Measurements from ENCODE around the gene DLGAP1. TPM values are rescaled to one million over a fixed set of nuclear protein-coding genes. Genes with fewer than 3 reads are reported as not detected.

The DLGAP1 gene
- total RNA-seq, 4 donors from 2014 or later: 1.2 to 1.4 (median 1.4) TPM

DNA sequence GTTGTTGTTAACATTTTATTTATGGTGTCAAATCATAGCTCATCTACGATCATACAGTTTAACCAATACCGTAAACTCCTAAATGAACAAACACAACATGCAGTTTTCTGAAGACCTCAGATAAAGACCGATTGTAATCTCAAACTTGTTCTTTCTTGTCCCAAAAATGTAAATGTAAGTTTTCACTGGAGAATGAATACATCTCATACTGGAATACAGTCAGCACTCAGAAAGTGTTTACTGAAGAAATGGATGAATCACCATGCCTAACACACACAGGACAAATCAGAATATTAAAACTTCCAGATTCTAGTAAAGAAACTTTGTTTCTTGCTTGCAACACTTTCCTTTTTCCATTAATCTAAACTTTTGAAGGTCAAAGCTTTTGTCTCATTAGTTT lies 380.5 kb downstream of the DLGAP1 start:
- H3K27ac ChIP-seq (replicated peaks in 1 of 4): no peak overlapping the region
- TF ChIP-seq EP300 (IDR thresholded peaks at IDR 0.05) (no peak), POLR2A (IDR thresholded peaks at IDR 0.05; ENCODE audit: low read depth) (no peak), POLR2AphosphoS5 (IDR thresholded peaks at IDR 0.05) (no peak), CTCF (IDR thresholded peaks at IDR 0.05) (no peak)
- H3K36me3 ChIP-seq: no peaks in the 10 kb centered on the region
- intact Hi-C loops (cut with DNase I): no loop called here
- no peaks in the 10 kb centered on the region for H3K9me3 ChIP-seq
- no peaks in the 10 kb centered on the region for H3K4me1 ChIP-seq
- no peak overlapping the region for H3K4me3 ChIP-seq
- 83% methylated on average over 3 of the region's 3 CpGs for WGBS
- peaks cover 0 to 4% (median 0%) of the 10 kb centered on the region in 4 donors for H3K27me3 ChIP-seq
- no peak for DNase-seq (ENCODE audit: extremely low spot score)

GRCh38 chr18:4069183-4069582 lies 385.9 kb downstream of the DLGAP1 start:
- Histone ChIP-seq H3K4me3 (no peak overlapping the region), H3K4me1 (no peaks in the 10 kb centered on the region), H3K36me3 (no peaks in the 10 kb centered on the region), H3K27ac (replicated peaks in 1 of 4) (no peak overlapping the region), H3K9me3 (peaks cover 0 to 10% (median 0%) of the 10 kb centered on the region in 4 donors), H3K27me3 (peaks cover 0 to 4% (median 0%) of the 10 kb centered on the region in 4 donors)
- DNase-seq (ENCODE audit: extremely low spot score): no peak
- TF ChIP-seq POLR2AphosphoS5 (IDR thresholded peaks at IDR 0.05) (no peak), POLR2A (IDR thresholded peaks at IDR 0.05; ENCODE audit: low read depth) (no peak), CTCF (IDR thresholded peaks at IDR 0.05) (no peak), EP300 (IDR thresholded peaks at IDR 0.05) (no peak)
- 71% methylated on average over 6 of the region's 6 CpGs for WGBS
- intact Hi-C loops (cut with DNase I): loop anchor here (10.0 kb wide), 1 partner anchor 294 kb away; no protein-coding TSS in a partner anchor

- Histone ChIP-seq H3K4me1 (no peaks in the 10 kb centered on the region), H3K9me3 (peaks cover 0 to 10% (median 0%) of the 10 kb centered on the region in 4 donors), H3K27ac (replicated peaks in 1 of 4) (no peak overlapping the region), H3K36me3 (no peaks in the 10 kb centered on the region), H3K4me3 (no peak overlapping the region), H3K27me3 (peaks cover 0 to 4% (median 0%) of the 10 kb centered on the region in 4 donors)
- WGBS: 26% methylated on average over 5 of the region's 5 CpGs
- no peak for DNase-seq (ENCODE audit: extremely low spot score)
- TF ChIP-seq POLR2A (IDR thresholded peaks at IDR 0.05; ENCODE audit: low read depth): no peak
- peak; percentile 40 to 67 (median 58) for TF ChIP-seq CTCF (IDR thresholded peaks at IDR 0.05)
- intact Hi-C loops (cut with DNase I): loop anchor here (10.0 kb wide), 1 partner anchor 294 kb away; no protein-coding TSS in a partner anchor
These were observed 386.5 kb downstream of the DLGAP1 start for GRCh38 chr18:4068552-4069158.

DNA sequence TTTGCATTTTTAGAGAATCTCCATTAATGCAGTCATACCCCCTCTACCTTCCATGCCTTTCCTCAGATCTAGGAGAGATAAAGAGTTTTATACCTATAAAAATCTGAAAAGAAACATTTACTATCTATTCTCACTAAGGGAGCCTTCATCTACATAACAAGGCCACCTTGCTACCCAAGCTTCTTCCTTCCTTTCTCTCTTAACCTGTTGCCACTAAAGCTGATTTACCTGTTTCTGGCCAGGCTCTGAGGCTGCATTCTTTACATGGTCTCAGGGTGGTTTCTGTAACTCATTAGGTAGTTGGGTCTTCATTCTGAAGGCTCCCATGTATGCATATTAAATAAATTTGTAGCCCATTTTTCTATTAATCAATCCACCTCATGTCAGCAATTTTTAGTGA lies 391.6 kb downstream of the DLGAP1 start:
- intact Hi-C loops (cut with DNase I): loop anchor here (10.0 kb wide), 1 partner anchor 289 kb away; no protein-coding TSS in a partner anchor

More for the DNA sequence above, 391.6 kb downstream of the DLGAP1 start:
- no peaks in the 10 kb centered on the region for H3K36me3 ChIP-seq
- DNase-seq (ENCODE audit: extremely low spot score): no peak
- no peak overlapping the region for H3K27ac ChIP-seq (replicated peaks in 1 of 4)
- no peak for TF ChIP-seq EP300 (IDR thresholded peaks at IDR 0.05)
- no peak for TF ChIP-seq CTCF (IDR thresholded peaks at IDR 0.05)
- no peak for TF ChIP-seq POLR2AphosphoS5 (IDR thresholded peaks at IDR 0.05)
- TF ChIP-seq POLR2A (IDR thresholded peaks at IDR 0.05; ENCODE audit: low read depth): no peak
- peaks cover 0 to 10% (median 0%) of the 10 kb centered on the region in 4 donors for H3K9me3 ChIP-seq
- no peak overlapping the region for H3K4me3 ChIP-seq
- no peaks in the 10 kb centered on the region for H3K4me1 ChIP-seq
- H3K27me3 ChIP-seq: no peaks in the 10 kb centered on the region
